HG02798 (cell line): ENCODE results near the gene TRIM28.
A peak's percentile ranks its signal among the peaks of the same experiment; 100 is the strongest.
"Not testable (repeated sequence)": the region's sequence is repeated elsewhere in the genome, so short reads cannot be mapped to it uniquely, and the experiment has no call there.

Experiments used
- ATAC-seq: cut with Tn5 transposase; IDR thresholded peaks from one replicate; pipeline ENCODE4 v1.9.1; 2021; ENCODE audit warnings: mild to moderate bottlenecking; ENCODE audit not compliant: unreplicated experiment, poor library complexity

Gene TRIM28

DNA sequence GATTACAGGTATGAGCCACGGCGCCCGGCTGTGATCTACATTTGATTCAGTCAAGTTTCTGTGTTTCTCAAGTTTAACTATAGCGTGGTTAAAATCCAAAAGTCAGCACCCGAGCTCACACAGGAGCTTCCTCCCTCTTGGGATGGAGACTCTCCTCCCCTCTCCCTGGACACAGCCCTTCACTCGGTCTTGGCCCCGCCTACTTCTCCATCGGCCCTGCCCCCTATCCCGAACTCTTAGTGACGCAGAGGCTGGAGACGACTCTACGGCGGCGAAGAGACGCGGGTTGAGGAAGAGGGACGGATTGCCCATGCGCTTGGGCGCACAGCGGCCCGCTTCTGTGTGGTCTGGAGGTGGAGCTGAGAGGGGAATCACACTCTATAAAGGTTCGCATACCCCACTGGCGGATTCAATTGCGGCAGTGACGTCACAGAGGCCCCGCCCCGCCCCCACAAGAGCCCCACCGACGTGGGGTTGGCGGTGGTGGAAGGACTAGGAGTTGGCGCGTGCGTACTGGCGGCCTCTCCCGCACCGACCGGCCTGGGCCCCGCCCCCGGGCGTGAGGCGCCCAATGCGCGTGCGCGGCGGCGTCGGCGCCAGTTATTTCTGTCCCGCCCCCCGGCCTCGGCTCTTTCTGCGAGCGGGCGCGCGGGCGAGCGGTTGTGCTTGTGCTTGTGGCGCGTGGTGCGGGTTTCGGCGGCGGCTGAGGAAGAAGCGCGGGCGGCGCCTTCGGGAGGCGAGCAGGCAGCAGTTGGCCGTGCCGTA lies at the start of gene TRIM28:
Gene TRIM28 (plus strand): TSS at position 239 of the 765 bp plus-strand sequence. CDS start 694 bp downstream, outside the sequence.
- peak; percentile 88 for ATAC-seq

DNA sequence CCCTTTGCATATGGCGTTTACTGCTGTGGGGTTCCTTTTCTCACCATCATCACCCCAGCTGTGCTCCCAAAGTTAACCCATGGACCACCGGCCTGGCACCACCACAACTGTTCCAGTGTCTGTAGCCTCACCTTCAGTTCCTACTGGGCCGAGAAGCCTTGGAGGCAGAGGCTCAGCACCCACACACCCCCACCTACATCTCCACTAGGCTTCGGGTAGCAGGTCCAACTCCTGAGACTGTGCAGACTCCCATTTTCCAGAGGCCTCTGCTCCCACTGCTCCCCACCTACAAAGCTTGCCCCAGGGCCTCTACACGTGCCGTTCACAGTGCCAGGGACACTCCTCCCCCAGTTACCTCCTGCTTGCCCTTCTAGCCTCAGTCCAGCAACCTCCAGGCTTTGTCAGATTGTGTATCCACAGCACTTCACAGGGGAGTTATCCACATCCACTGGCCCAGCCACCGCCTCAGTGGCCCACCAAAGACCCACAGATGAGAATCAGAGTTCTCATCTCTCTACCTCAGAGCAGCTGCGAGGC lies 46.2 kb upstream of the TRIM28 start:
- ATAC-seq = no peak

GRCh38 chr19:58498316-58499020 lies 45.4 kb upstream of the TRIM28 start:
- ATAC-seq = no peak

DNA sequence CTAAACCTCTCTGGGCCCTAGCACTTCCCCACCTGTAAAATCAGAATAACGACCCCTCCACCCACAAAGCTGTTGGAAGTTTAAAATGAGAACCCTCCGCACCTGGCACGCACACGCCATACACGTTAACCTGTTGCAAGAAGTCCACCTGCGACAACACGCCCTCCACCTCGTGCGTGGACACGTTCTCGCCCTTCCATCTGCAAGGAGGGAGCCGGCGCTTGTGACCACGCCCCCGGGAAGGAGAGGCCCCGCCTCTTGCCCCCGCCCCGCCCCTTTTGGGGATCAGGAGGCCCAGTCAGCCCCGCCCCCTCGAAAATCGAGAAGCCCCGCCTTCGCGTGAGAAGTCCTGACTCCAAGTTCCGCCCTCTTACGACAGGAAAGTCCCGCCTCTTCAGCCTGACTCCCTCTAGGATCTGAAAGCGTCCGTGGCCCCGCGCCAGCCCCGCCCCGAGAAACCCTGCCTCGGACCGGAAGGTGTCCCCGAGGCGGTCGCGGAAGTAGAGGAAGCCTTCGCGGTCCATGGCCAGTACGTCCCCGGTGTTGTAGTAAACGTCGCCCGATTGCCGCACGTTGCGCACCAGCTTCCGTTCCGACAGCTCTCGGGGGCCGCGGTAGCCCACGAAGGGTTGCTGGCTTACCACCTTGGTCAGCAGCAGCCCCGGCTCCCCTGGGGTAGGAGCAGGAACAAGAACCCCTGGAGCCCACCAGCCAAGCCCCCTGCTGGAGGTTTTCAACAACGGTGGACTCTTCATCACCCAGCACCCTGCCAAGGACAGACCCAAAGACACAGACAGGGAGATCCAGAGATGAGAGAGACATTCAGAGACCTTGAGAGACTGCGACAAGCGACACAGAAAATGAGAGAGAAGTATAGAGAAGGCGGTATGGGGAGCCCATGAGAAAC lies 44.6 kb upstream of the TRIM28 start:
- ATAC-seq = peak; percentile 91

GRCh38 chr19:58500242-58500641 lies 43.6 kb upstream of the TRIM28 start:
- no peak for ATAC-seq

DNA sequence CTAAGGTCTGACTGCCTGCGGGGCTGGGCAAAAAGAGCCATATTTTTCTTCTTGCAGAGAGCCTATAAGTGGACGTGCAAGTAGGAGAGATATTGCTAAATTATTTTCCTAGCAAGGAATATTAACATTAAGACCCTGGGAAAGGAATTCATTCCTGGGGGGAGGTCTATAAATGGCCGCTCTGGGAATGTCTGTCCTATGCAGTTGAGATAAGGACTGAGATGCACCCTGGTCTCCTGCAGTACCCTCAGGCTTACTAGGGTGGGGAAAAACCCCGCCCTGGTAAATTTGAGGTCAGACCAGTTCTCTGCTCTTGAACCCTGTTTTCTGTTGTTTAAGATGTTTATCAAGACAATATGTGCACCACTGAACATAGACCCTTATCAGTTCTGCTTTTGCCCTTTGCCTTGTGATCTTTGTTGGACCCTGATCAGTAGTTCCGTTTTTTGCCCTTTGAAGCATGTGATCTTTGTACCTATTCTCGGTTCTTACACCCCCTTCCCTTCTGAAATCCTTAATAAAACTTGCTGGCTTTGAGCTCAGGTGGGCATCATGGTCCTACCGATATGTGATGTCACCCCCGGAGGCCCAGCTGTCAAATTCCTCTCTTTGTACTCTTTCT lies 36.2 kb upstream of the TRIM28 start:
- not testable (repeated sequence) for ATAC-seq

- ATAC-seq = no peak
Observed at GRCh38 chr19:58509731-58510083, 34.2 kb upstream of the TRIM28 start.

DNA sequence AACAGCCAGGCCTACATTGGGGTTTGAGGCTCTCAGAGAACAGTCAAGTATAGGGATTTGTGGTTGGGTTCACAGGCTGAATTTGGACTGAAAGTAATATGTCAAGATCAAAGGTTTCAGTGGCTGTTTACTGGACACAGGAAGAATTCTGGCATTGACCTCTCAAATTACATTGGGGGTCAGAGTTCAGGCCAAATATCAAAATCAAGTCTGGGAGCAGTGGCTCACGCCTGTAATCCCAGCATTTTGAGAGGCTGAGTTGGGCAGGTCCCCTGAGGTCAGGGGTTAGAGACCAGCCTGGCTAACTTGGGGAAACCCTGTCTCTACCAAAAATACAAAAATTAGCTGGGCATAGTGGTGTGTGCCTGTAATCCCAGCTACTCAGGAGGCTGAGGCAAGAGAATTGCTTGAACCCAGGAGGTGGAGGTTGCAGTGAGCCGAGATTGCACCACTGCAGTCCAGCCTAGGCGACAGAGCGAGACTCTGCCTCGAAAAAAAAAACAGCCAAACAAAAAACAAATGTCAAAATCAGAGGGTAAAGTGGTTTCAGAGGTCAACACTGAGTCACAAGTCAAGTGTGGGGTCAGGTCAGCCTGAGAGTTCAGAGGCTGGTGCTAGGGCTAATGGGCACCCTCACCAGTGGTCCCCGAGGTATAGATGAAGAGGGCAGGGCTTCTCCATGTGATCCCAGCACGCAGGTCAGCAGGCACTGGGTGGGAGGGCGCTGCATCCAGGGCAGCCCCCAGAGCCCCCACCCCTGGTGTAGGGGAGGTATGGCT lies 33.6 kb upstream of the TRIM28 start:
- ATAC-seq = no peak

DNA sequence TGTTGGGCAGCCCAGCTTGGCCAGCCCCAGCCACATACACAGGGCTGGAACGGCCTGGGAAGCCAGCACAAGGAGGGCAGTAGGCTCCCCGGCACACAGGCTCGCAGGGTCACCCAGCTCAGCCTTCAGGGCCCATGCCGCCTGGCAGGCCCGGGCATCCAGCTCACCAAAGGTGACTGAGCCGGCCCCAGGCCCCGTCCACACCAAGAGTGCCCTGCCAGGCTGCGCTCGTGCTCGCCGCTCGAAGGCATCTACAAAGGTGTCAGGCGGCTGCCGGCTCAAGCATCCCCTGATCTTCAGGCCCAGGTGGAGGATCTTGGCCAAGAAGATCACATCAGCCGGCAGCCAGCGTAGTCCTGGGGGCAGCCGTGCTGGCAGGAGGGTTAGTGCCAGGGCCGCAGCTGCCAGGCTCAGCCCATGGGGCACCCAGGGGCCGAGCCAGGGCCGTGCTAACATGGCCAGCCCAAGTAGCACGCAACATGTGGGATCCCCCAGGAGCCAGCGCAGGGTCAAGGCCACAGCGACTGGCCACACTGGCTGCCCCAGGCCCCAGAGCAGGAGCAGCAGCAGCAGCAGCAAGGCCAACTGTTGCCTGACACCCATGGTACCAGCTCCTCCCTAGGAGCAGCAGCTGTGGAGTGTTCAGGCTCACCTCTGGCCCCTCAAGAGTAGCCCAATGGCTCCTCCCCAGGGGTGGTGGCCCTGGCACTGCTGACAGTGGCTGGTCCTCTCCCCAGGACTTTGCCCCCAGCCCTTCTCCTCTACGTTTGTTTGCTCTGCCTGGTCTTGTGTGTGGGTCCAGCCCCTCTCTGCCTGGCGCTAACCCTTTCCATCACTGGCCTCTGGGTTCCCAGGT lies 32.3 kb upstream of the TRIM28 start, which contains the start of gene SLC27A5:
Gene SLC27A5 (minus strand): TSS at position 640 of the 856 bp plus-strand sequence. CDS start 37 bp downstream, at position 603.
- ATAC-seq = no peak

DNA sequence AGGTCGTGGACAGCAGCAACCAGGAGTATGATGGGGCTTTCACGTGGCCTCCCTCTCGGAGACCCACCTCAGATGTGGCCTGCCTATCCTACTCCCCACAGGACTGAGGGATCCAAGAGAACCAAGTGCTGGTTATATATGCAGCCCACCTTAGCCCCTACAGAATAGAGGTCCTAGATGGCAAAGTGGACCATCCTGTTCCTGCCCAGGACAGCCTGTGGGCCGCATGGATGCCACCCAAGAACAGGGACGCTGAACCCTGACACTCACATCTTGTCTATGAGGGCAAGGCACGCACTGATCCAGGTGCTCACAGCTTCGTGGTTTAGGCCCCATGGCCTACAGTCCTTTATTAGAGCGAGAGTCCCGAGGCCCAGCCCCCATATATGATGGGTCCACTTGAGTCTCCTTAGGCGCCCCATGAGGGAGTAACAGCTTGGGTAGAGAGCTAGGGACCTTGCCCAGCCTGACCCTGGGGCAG lies 30.6 kb upstream of the TRIM28 start:
- ATAC-seq = no peak

GRCh38 chr19:58513694-58514563 lies 29.9 kb upstream of the TRIM28 start:
- ATAC-seq = peak; percentile 69

- ATAC-seq = no peak
Observed at GRCh38 chr19:58514564-58515022, 29.3 kb upstream of the TRIM28 start.

DNA sequence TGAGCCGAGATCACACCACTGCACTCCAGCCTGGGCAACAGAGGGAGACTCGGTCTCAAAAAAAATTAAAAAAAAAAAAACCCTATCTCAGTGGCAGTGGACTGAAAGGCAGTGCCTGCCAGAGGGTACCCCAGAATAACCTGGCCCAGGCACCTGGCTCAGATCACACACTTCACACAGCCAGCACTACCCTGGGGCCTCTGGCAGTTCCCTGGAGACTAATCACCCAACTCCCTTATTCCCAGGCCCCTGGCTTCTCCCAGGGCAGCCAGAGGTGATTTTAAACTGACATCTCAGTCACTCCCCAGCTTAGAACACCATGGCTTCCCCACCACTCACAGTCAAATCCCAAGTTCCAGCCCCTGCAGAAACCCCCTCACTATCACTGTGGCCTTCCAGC lies 28.6 kb upstream of the TRIM28 start:
- no peak for ATAC-seq

- no peak for ATAC-seq
Observed at GRCh38 chr19:58516246-58516836, 27.5 kb upstream of the TRIM28 start.

DNA sequence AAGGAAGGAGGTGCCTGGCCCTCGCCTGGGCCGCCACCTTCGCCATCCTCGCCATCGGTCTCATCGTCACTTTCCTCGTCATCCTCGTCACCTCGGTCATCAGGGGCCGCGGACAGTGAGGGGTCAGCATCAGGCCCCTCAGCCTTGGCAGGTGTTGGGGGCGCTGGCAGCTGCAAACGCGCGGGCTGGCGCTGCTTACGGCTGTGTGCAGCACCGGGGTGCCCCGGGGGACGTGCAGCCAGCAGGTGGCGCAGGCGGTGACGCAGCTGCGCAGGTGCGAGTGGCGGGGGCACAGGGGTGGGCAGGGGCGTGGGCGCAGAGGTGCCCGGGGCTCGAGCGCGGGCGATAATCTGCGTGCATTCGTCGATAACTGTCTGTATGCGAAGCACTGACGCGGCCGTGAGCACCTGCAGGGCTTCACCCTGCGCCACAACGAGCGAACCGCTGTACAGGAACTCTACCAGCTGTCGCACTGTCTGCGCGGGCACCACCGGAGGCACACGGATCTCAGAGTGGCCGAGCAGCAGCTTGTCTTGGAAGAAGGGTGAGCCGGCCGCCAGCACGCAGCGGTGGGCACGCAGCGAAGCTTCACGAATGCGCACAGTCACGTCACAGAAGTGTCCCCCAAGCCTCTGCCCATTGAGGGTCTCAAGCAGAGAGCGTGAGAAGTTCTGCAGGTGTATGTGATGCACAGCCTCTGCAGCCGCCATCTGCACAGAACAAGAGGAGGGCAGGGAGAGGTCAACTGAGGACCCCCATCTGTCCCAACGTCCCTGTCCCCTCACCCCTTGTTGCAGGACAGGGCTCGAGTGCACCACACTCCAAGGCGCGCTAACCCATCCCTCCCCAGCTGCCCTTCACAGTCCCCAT lies 26.7 kb upstream of the TRIM28 start:
- no peak for ATAC-seq
